MM.1S (cell line): Measurements from ENCODE around the gene DSCAML1.

ENCODE experiments used
- EZH2 ChIP-seq: fragments of 300-600 bp; sonication (generic); optimal IDR thresholded peaks from 2 replicates; pipeline ENCODE3; 2017; ENCODE audit warnings: low read depth, mild to moderate bottlenecking, antibody characterized with exemption, low read length, mixed read lengths
- TF ChIP-seq, protein P1 (sequence below): fragments of 300-600 bp; sonication (generic); IDR thresholded peaks from 2 replicates; pipeline ENCODE4 v1.5.1; 2016; ENCODE audit warnings: antibody characterized with exemption, low read length, mixed read lengths

DNA sequence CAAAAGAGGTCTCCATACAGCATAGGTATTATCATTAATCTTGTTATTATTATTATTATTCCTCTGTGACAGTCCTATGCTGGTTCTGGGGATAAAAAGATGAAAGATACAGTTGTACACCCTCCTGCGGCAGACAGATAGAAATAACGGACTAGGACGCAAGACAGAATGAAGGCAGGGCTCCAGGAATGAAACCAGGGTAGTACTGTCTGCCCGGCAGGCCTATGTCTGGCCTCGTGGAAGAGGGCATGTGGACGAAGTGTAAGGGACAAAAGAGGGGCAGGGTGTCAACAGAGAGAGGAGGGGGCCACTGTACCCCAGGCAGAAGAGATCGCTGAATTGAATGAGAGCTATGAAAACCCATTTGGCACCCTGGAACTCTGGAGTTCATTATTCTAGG is 25.2 kb downstream of the DSCAML1 start:
- TF ChIP-seq, protein P1, sequence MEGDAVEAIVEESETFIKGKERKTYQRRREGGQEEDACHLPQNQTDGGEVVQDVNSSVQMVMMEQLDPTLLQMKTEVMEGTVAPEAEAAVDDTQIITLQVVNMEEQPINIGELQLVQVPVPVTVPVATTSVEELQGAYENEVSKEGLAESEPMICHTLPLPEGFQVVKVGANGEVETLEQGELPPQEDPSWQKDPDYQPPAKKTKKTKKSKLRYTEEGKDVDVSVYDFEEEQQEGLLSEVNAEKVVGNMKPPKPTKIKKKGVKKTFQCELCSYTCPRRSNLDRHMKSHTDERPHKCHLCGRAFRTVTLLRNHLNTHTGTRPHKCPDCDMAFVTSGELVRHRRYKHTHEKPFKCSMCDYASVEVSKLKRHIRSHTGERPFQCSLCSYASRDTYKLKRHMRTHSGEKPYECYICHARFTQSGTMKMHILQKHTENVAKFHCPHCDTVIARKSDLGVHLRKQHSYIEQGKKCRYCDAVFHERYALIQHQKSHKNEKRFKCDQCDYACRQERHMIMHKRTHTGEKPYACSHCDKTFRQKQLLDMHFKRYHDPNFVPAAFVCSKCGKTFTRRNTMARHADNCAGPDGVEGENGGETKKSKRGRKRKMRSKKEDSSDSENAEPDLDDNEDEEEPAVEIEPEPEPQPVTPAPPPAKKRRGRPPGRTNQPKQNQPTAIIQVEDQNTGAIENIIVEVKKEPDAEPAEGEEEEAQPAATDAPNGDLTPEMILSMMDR, result no peak
- no peak for TF ChIP-seq EZH2
